Memory B cell (primary cell): ENCODE data around the gene ATP9B.
"Not testable (repeated sequence)": the region's sequence is repeated elsewhere in the genome, so short reads cannot be mapped to it uniquely, and the experiment has no call there.

Source experiments
- ATAC-seq: fragments of 150-1000 bp; cut with Tn5 transposase; 2 replicates; pipeline ENCODE4 v1.10.0; 2021; ENCODE audit warnings: low read depth, mild to moderate bottlenecking, moderate library complexity
- DNase-seq, 2 donors: peaks; one replicate each; pipeline ENCODE4 v3.0.0; 2022; ENCODE audit warnings: low spot score in 2 of 2
- H3K27ac Mint-ChIP-seq: one replicate; pipeline ENCODE4 v1.8.0; 2022; ENCODE audit warnings: mild to moderate bottlenecking, moderate library complexity, mixed read lengths
- H3K27me3 Mint-ChIP-seq: one replicate; pipeline ENCODE4 v1.8.0; 2022; ENCODE audit warnings: mixed read lengths
- H3K36me3 Mint-ChIP-seq: one replicate; pipeline ENCODE4 v1.8.0; 2022; ENCODE audit warnings: mild to moderate bottlenecking, mixed read lengths
- H3K4me1 Mint-ChIP-seq: one replicate; pipeline ENCODE4 v1.8.0; 2022; ENCODE audit warnings: mixed read lengths
- H3K4me3 Mint-ChIP-seq: one replicate; pipeline ENCODE4 v1.8.0; 2022; ENCODE audit warnings: mild to moderate bottlenecking, moderate library complexity, mixed read lengths
- H3K9me3 Mint-ChIP-seq: one replicate; pipeline ENCODE4 v1.8.0; 2022; ENCODE audit warnings: mixed read lengths

Gene ATP9B

DNA sequence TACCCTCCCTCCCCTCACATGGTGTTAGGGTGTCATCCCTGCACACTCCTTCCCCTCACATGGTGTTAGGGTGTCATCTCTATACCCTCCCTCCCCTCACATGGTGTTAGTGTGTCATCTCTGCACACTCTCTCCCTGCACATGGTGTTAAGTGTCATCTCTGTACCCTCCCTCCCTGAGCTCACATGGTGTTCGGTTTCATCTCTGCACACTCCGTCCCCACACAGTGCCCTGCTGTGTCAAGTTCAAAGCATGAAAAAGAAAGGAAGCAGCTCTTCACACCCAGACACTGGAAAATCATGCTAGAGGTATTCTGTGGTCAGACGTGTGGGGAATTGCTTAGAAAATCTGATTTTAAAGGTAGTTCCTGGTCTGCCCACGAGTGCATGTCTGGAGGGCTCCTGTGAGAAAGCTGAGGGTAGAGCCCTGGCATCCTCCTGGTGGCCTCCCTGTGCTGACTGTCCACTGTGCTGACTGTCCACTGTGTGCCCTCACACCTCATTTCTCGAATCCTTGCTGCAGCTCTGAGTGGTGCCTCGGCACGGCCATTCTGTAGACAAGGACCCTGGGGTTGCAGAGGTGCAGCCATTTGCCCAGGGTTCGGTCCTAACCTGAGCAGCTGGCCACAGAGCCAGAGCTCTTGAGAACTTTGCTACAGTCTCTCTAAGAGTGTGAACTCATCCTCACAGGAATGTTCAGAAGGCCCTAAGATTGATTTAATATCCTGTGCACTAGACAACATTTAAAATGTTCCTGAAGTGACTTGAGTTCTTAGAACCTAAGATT, 257.4 kb downstream of the ATP9B start:
- peaks cover 5% of the 10 kb centered on the region for H3K4me1 Mint-ChIP-seq
- H3K27me3 Mint-ChIP-seq = no peaks in the 10 kb centered on the region
- no peak overlapping the region for H3K27ac Mint-ChIP-seq
- DNase-seq (no peak), ATAC-seq (no peak)
- no peak overlapping the region for H3K4me3 Mint-ChIP-seq
- H3K36me3 Mint-ChIP-seq = peaks cover 28% of the 10 kb centered on the region
- peaks cover 2% of the 10 kb centered on the region for H3K9me3 Mint-ChIP-seq

DNA sequence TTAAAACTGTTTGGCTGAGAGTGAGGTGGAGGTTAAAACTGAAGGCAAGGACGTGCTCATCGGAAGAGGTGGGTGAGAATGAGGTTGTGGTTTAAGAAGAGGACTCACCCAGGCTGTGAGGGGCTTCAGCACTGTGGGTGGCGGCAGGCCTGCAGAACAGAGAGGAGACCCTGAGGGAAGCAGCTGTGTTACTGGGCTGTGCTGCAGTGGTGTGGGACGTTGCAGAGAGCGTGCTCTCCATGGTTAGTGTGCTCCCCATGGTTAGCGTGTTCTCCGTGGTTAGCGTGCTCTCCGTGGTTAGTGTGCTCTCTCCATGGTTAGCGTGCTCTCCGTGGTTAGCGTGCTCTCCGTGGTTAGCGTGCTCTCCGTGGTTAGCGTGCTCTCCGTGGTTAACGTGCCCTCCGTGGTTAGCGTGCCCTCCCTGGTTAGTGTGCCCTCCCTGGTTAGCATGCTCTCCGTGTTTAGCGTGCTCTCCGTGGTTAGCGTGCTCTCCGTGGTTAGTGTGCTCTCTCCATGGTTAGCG, 258.1 kb downstream of the ATP9B start:
- DNase-seq = no peak
- Mint-ChIP-seq H3K4me3 (no peak overlapping the region), H3K27ac (no peak overlapping the region), H3K4me1 (peaks cover 5% of the 10 kb centered on the region), H3K36me3 (peaks cover 23% of the 10 kb centered on the region), H3K9me3 (peaks cover 2% of the 10 kb centered on the region), H3K27me3 (no peaks in the 10 kb centered on the region)
- no peak for ATAC-seq

DNA sequence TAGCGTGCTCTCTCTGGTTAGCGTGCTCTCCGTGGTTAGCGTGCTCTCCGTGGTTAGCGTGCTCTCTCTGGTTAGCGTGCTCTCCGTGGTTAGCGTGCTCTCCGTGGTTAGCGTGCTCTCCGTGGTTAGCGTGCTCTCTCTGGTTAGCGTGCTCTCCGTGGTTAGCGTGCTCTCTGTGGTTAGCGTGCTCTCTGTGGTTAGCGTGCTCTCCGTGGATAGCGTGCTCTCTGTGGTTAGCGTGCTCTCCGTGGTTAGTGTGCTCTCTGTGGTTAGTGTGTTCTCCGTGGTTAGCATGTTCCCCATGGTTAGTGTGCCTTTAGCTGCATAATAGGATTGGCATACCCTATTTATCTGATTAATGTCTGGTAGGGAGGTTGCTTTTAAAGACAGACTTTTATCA, 258.7 kb downstream of the ATP9B start:
- H3K27me3 Mint-ChIP-seq, H3K9me3 Mint-ChIP-seq, ATAC-seq, H3K4me1 Mint-ChIP-seq, H3K27ac Mint-ChIP-seq, H3K4me3 Mint-ChIP-seq, DNase-seq: not testable (repeated sequence)
- H3K36me3 Mint-ChIP-seq = peaks cover 23% of the 10 kb centered on the region

DNA sequence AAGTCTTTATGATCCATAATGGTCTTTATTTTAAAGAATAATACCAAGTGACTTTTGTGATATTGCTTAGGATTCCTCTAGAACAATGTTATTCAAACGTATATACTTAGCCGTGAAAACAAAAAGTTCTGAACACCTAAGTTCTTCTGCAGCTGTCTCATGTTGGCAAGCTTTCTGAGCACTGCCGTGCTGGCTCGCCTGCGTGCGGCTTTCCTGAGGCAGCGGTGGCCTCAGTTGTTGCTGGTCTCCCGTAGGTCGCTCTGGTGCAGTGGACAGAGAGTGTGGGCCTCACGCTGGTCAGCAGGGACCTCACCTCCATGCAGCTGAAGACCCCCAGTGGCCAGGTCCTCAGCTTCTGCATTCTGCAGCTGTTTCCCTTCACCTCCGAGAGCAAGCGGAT, 259.7 kb downstream of the ATP9B start:
- DNase-seq = no peak
- ATAC-seq = no peak
- Mint-ChIP-seq H3K27ac (no peak overlapping the region), H3K4me1 (peaks cover 5% of the 10 kb centered on the region), H3K4me3 (no peak overlapping the region), H3K36me3 (peaks cover 22% of the 10 kb centered on the region), H3K27me3 (no peaks in the 10 kb centered on the region), H3K9me3 (peaks cover 2% of the 10 kb centered on the region)

DNA sequence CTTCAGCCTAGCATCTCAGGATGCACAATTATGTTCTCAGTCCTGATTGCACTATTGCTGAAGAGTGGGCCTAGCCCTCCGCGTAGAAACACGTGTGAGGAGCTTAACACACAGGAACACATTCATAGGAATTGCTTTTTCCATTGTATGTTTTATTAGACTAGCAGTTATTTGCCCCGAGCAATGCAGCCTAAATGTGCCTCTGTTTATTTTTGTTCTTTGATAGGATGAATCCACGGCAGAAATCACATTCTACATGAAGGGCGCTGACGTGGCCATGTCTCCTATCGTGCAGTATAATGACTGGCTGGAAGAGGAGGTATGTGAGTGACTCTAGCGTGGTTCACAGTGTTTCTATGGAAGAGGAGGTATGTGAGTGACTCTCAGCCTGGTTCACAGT, 260.6 kb downstream of the ATP9B start:
- Mint-ChIP-seq H3K36me3 (peaks cover 19% of the 10 kb centered on the region), H3K9me3 (peaks cover 2% of the 10 kb centered on the region), H3K4me1 (peaks cover 5% of the 10 kb centered on the region), H3K4me3 (no peak overlapping the region), H3K27me3 (no peaks in the 10 kb centered on the region), H3K27ac (no peak overlapping the region)
- ATAC-seq = no peak
- DNase-seq = no peak

DNA sequence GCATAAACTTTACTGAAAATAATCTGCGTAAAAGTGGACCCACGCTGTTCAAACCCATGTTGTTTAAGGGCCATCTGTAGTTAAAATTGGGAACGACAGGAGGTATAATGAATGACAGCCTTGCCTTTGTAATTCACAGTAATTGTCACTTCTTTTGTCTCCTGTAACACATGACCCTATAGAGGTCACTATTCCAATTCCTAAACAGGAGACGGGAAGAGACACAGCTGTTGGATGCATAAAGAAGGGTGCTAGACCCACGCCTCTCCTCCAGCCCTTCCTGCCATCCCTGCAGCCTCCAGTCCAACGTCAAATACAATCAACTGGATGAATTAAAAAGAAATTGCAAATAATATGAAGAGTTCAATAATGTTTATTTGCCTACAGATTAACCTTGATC, 263.5 kb downstream of the ATP9B start:
- H3K27me3 Mint-ChIP-seq = no peaks in the 10 kb centered on the region
- no peak overlapping the region for H3K4me3 Mint-ChIP-seq
- ATAC-seq (no peak), DNase-seq (no peak)
- no peaks in the 10 kb centered on the region for H3K4me1 Mint-ChIP-seq
- no peak overlapping the region for H3K27ac Mint-ChIP-seq
- H3K36me3 Mint-ChIP-seq = peaks cover 32% of the 10 kb centered on the region
- no peaks in the 10 kb centered on the region for H3K9me3 Mint-ChIP-seq

DNA sequence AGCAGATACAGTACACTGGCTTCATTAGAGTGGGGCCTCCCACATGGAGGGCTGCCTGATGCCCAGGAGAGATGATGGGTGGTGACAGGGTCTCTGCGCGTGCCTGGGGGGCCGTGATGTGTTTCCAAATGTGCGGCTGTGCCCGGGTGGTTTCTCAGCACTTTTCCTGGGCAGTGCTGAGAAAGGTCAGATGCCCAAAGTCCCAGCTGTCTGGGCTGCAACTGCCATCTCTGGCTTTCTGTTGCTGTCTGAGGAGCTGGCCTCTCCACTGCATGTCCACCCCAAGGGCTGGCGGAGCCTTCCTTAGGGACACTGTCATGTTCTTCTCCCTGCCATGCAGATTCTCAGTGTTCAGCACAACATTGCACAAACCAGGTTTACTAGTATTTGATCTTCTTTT, 263.9 kb downstream of the ATP9B start:
- ATAC-seq = no peak
- peaks cover 33% of the 10 kb centered on the region for H3K36me3 Mint-ChIP-seq
- no peak overlapping the region for H3K27ac Mint-ChIP-seq
- no peak for DNase-seq
- no peaks in the 10 kb centered on the region for H3K27me3 Mint-ChIP-seq
- H3K4me3 Mint-ChIP-seq = no peak overlapping the region
- no peaks in the 10 kb centered on the region for H3K9me3 Mint-ChIP-seq
- no peaks in the 10 kb centered on the region for H3K4me1 Mint-ChIP-seq

DNA sequence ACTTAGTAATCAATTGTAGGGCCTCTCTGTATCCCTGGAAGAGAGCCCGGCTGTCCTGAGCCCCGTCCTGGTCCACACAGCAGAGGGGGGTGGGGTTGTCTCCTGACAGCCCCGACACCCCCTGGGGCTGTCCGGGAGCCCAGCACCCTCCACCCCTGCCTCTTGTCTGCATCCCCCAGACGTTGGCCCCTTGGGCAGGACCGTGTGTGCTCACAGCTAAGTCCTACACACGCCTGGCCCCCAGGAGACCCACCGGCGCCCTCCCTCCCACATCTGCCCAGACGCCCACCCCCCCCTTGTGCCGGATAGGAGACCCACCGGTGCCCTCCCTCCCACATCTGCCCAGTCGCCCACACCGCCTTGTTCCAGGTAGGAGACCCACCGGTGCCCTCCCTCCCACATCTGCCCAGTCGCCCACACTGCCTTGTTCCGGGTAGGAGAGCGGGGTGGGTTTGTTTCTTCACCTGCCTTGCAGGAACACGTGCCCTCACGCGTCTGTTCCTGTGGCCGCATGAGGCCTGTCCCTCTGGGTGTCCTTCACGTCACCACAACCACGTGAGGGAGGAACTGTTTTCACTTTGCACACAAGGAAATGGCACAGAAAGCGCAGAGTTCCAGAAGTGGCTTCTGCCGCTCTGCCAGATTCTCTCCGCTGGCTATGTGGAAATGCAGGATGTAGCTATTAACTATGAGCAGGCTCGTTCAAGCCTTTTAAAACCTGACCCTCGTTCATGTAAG, 265.5 kb downstream of the ATP9B start:
- peaks cover 49% of the 10 kb centered on the region for H3K36me3 Mint-ChIP-seq
- no peaks in the 10 kb centered on the region for H3K27me3 Mint-ChIP-seq
- ATAC-seq (no peak), DNase-seq (no peak)
- no peak overlapping the region for H3K4me3 Mint-ChIP-seq
- peak overlapping the region; percentile 41 for H3K27ac Mint-ChIP-seq
- peaks cover 6% of the 10 kb centered on the region for H3K9me3 Mint-ChIP-seq
- peaks cover 7% of the 10 kb centered on the region for H3K4me1 Mint-ChIP-seq

DNA sequence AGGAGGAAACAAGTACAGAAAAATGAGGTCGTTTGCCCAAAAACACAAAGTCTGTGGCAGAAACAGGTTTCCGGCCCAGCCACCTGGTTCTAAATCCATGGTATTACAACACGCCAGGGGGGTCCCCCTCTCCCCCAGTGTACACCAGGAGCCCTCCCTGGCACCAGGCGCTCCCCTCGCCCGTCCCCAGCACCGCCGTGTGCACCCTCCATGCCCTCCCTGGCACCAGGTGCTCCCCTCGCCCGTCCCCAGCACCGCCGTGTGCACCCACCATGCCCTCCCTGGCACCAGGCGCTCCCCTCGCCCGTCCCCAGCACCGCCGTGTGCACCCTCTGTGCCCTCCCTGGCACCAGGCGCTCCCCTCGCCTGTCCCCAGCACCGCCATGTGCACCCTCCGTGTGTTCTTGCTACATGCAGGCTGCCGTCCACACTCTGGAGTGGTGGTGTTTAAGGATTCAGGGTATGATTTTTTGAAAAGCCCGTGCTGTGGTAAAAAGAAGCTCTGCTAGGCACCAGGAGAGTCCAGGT, 266.7 kb downstream of the ATP9B start:
- H3K9me3 Mint-ChIP-seq = peaks cover 6% of the 10 kb centered on the region
- no peak overlapping the region for H3K4me3 Mint-ChIP-seq
- no peak for DNase-seq
- no peaks in the 10 kb centered on the region for H3K27me3 Mint-ChIP-seq
- peaks cover 7% of the 10 kb centered on the region for H3K4me1 Mint-ChIP-seq
- no peak overlapping the region for H3K27ac Mint-ChIP-seq
- H3K36me3 Mint-ChIP-seq = peaks cover 48% of the 10 kb centered on the region
- ATAC-seq = no peak

DNA sequence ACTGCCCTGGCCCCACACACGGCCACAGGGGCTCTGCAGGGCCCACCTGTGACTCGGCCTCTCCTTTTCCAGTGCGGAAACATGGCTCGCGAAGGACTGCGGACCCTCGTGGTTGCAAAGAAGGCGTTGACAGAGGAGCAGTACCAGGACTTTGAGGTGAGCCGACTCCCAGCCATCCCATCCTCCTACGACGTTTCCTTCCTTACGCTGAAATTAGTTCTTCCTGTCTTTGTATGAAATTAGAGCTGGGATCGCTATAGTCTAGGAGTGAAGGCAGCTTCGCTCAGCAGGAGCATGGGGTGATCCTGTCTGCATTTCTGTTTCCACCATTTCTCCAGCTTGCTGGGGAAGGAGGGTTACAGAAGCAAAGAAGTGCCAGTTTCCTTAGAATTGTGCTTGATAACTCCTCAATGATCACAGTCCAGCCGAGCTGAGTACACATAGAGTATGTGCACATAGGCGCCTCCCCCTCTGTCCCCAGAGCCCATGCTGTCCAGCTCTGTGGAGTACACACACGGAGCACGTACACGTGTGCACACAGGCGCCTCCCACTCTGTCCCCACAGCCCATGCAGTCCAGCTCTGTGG, 267.5 kb downstream of the ATP9B start:
- H3K4me3 Mint-ChIP-seq = no peak overlapping the region
- H3K36me3 Mint-ChIP-seq = peaks cover 48% of the 10 kb centered on the region
- H3K9me3 Mint-ChIP-seq = peaks cover 6% of the 10 kb centered on the region
- no peaks in the 10 kb centered on the region for H3K27me3 Mint-ChIP-seq
- H3K27ac Mint-ChIP-seq = no peak overlapping the region
- ATAC-seq = no peak
- H3K4me1 Mint-ChIP-seq = peaks cover 7% of the 10 kb centered on the region
- no peak for DNase-seq

DNA sequence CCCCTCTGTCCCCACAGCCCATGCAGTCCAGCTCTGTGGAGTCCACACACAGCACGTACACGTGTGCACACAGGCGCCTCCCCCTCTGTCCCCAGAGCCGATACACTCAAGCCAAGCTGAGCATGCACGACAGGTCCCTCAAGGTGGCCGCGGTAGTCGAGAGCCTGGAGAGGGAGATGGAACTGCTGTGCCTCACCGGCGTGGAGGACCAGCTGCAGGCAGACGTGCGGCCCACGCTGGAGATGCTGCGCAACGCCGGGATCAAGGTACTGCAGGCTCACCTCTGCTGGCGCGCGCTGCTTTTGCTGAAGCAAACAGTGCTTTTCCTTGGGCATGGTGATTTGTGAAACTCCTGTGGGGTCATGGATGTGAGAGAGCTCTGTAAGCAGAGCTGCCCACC, 268.0 kb downstream of the ATP9B start:
- no peak for ATAC-seq
- Mint-ChIP-seq H3K4me1 (peaks cover 7% of the 10 kb centered on the region), H3K36me3 (peaks cover 52% of the 10 kb centered on the region)

DNA sequence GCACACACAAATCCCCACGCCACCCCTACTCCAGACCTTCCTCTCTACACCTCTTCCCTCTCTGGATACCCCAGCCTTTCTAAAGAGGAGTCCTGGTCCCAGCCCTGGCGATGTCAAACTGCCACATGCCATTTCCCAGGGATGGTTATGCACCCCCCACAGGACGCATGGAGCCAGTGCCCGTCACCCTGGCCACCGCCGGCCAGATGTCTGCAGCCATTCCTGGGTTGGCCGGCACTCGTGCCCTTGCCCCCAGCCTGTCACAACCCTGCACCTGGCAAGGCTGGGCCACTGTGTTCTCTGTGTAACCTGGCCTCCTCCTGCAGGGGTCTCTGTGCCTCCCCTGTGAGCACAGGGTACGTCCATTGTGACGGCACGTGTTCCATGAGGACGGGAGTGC, 268.4 kb downstream of the ATP9B start:
- ATAC-seq (no peak), DNase-seq (no peak)
- Mint-ChIP-seq H3K27ac (no peak overlapping the region), H3K9me3 (peaks cover 6% of the 10 kb centered on the region), H3K27me3 (no peaks in the 10 kb centered on the region), H3K36me3 (peaks cover 52% of the 10 kb centered on the region), H3K4me3 (no peak overlapping the region), H3K4me1 (peaks cover 7% of the 10 kb centered on the region)

More for the DNA sequence above, 268.0 kb downstream of the ATP9B start:
- Mint-ChIP-seq H3K4me3 (no peak overlapping the region), H3K27ac (no peak overlapping the region), H3K9me3 (peaks cover 6% of the 10 kb centered on the region), H3K27me3 (no peaks in the 10 kb centered on the region)
- no peak for DNase-seq

DNA sequence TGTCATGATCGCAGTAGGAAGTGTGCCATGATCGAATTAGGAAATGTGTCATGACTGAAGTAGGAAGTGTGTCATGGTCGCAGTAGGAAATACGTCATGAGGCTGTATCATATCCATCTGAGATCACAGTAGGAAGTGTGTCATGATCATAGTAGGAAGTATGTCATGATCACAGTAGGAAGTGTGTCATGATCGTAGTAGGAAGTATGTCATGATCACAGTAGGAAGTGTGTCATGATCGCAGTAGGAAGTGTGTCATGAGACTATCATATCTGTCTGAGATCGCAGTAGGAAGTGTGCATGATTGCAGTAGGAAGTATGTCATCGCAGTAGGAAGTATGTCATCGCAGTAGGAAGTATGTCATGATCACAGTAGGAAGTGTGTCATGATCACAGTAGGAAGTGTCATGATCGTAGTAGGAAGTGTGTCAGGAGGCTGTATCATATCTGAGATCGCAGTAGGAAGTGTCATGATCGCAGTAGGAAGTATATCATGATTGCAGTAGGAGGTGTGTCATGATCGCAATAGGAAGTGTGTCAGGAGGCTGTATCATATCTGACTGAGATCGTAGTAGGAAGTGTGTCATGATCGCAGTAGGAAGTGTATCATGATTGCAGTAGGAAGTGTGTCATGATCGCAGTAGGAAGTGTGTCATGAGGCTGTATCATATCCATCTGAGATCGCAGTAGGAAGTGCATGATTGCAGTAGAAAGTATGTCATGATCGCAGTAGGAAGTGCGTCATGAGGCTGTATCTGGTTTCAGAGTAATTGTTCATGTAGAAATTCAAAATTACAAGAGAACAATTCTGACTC, 270.1 kb downstream of the ATP9B start:
- Mint-ChIP-seq H3K4me1 (peaks cover 7% of the 10 kb centered on the region), H3K4me3 (no peak overlapping the region), H3K27ac (no peak overlapping the region), H3K36me3 (peaks cover 50% of the 10 kb centered on the region), H3K9me3 (peaks cover 6% of the 10 kb centered on the region), H3K27me3 (no peaks in the 10 kb centered on the region)
- no peak for ATAC-seq
- DNase-seq = no peak
